ENCODE measurements around the gene ZNF664.

The ZNF664 gene

DNA sequence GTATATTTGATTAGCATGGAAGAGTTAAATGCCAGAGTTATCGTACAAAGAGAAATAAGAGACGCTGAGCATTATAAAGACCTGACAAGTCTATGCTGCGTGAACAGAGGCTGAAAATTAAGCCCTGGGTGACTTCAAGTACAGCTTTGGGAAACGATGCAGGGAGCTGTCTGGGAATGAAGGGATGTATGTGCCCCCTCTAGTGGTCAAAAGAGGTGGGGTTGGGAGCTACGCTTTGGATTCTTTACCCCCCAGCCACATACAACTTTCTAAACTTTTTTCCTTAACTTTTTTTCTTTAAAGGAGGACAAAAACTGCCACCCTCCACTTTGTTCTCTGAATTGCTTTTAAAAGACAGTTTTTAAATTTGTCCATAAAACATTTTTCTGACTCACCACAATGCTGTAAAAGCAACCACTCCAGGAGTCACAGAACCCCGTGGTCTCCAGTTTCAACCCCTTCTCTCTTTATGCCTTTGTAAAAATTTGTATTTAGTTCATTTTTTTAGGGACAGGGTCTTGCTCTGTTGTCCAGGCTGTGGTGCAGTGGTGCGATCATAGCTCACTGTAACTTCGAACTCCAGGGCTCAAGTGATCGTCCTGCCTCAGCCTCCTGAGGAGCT lies 59.4 kb downstream of the ZNF664 start:
- TF ChIP-seq, protein P1, sequence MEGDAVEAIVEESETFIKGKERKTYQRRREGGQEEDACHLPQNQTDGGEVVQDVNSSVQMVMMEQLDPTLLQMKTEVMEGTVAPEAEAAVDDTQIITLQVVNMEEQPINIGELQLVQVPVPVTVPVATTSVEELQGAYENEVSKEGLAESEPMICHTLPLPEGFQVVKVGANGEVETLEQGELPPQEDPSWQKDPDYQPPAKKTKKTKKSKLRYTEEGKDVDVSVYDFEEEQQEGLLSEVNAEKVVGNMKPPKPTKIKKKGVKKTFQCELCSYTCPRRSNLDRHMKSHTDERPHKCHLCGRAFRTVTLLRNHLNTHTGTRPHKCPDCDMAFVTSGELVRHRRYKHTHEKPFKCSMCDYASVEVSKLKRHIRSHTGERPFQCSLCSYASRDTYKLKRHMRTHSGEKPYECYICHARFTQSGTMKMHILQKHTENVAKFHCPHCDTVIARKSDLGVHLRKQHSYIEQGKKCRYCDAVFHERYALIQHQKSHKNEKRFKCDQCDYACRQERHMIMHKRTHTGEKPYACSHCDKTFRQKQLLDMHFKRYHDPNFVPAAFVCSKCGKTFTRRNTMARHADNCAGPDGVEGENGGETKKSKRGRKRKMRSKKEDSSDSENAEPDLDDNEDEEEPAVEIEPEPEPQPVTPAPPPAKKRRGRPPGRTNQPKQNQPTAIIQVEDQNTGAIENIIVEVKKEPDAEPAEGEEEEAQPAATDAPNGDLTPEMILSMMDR (IDR thresholded peaks at IDR 0.05; ENCODE audit: borderline replicate concordance, control extremely low read depth, extremely low read depth, insufficient read depth, missing control alignments) = peak; percentile 66
- peak; percentile 77 for DNase-seq (ENCODE audit: low spot score)
- in situ Hi-C loops (cut with MboI; ENCODE audit: low sequenced_read_pairs, unreplicated experiment) = no loop called here

DNA sequence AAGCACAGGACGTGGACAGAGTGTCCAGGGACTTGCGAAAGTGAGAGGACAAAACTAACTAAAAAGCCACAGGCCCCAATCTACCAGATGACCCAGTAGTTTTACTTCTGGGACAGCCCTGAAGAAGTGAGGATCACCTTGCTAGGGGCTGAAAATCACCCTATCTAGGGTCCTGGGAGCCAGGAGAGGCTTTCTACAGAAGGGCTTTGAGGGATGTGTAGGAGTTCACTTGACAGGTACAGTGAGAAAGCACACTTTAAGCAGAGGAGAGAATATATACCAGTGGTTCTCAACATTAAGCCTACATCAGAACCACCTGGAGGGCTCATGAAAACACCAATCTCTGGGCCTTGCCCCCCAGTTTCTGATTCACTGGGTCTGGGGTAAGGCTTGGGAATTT lies 60.8 kb downstream of the ZNF664 start:
- no peak for DNase-seq (ENCODE audit: low spot score)
- TF ChIP-seq, protein P1 (IDR thresholded peaks at IDR 0.05; ENCODE audit: borderline replicate concordance, control extremely low read depth, extremely low read depth, insufficient read depth, missing control alignments) = no peak
- in situ Hi-C loops (cut with MboI; ENCODE audit: low sequenced_read_pairs, unreplicated experiment) = no loop called here

DNA sequence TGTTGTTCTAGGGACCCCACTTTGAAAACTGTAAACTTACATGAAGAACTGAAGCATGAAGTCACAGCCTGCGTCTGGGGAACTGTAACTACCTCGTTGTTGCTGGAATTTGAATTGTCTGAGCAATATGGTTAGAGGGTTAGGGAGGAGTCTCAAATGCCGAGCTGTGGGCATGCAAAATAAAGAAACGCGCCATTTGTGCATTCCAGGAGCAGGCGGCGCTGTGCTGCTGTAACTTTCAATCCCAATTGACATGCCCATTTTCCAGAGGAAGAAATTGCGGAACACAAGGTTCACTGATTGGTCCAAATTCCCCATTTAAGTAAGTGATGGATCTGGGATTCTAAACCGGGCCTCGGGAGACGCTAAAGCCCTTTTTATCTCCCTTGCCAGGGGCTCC lies 61.3 kb downstream of the ZNF664 start:
- TF ChIP-seq, protein P1 (IDR thresholded peaks at IDR 0.05; ENCODE audit: borderline replicate concordance, control extremely low read depth, extremely low read depth, insufficient read depth, missing control alignments) = no peak
- in situ Hi-C loops (cut with MboI; ENCODE audit: low sequenced_read_pairs, unreplicated experiment) = no loop called here

DNA sequence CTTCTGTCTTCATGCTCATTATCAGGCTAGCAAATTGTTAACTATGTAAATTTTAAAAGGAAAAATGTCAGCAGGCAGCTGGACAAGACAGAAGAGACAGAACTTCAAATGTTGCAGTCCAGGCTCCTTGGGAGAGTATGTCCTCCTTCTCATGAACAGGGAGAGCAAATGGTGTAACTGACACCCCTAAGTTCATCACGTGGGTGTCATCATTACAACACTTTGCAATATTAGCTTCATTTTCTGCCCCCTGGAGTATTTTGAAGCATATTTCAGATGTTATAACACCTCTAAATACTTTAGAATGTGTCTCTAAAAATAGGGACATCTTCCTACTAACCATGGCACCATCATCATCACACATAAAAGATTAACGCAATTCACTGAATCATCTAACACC lies 62.1 kb downstream of the ZNF664 start:
- no peak for DNase-seq (ENCODE audit: low spot score)
- in situ Hi-C loops (cut with MboI; ENCODE audit: low sequenced_read_pairs, unreplicated experiment) = no loop called here

More for the DNA sequence above, 61.3 kb downstream of the ZNF664 start:
- no peak for DNase-seq (ENCODE audit: low spot score)

DNA sequence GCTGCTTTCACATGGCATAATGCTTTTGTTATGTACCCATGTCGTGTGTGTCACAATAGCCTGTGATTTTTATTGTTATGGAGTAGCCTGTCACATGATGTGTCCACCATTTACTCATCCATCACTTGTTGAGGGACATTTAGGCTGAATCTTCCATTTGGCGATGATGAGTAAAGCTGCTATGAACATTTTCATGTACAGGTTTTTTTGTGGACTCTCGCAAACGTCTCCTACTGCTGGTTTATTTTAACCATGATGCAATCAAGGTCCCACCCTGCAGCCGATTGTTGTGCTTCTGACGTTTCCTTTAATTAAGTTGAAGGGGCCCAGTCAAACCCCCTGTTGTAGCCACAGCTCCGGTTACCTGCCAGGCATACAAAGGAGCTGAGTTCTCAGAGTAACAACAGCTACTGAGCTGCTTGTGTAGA lies 63.2 kb downstream of the ZNF664 start:
- no peak for DNase-seq (ENCODE audit: low spot score)
- in situ Hi-C loops (cut with MboI; ENCODE audit: low sequenced_read_pairs, unreplicated experiment) = no loop called here

More for the DNA sequence above, 62.1 kb downstream of the ZNF664 start:
- TF ChIP-seq, protein P1 (IDR thresholded peaks at IDR 0.05; ENCODE audit: borderline replicate concordance, control extremely low read depth, extremely low read depth, insufficient read depth, missing control alignments) = no peak

DNA sequence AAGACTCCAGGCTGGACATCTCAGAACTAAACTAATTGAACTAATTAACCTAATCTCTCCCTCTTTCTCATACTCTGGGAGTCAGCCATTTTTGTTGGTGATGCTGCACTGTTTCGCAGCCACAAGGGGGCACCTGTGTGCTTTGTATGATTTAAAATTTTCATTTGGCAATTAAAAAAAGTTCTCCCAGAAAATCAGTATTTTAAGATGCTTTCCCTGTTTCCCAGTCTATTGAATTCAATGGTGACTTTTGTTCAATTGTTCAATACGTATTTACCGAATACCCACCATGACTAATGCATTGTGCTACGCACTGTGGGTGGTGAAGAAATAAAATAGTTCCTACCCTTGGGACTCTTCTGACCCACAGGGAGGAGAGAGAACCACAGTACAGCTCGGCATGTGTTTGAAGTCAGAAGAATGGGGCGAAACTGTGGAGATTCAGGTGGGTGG lies 63.7 kb downstream of the ZNF664 start:
- TF ChIP-seq, protein P1 (IDR thresholded peaks at IDR 0.05; ENCODE audit: borderline replicate concordance, control extremely low read depth, extremely low read depth, insufficient read depth, missing control alignments) = peak; percentile 67
- in situ Hi-C loops (cut with MboI; ENCODE audit: low sequenced_read_pairs, unreplicated experiment) = no loop called here
- DNase-seq (ENCODE audit: low spot score) = peak; percentile 77

More for the DNA sequence above, 63.2 kb downstream of the ZNF664 start:
- TF ChIP-seq, protein P1 (IDR thresholded peaks at IDR 0.05; ENCODE audit: borderline replicate concordance, control extremely low read depth, extremely low read depth, insufficient read depth, missing control alignments) = no peak

Data from GM13976 (cell line).